MCF 10A (cell line): ENCODE data around the gene CD177. TPM values are rescaled to one million over a fixed set of nuclear protein-coding genes. Genes with fewer than 3 reads are reported as not detected.
"Not testable (repeated sequence)": the region's sequence is repeated elsewhere in the genome, so short reads cannot be mapped to it uniquely, and the experiment has no call there.

Source experiments
- BruUV-seq: library from RNA; stranded (reverse); fragments of 400-500 nt; replicated peaks from 2 replicates; lab custom pipeline; 2021; lab: Mats Ljungman, UMichigan
- CTCF ChIA-PET: fragments of 300-600 bp; sonication (Branson Sonifier 250); formaldehyde crosslinking; extraction: SDS; loops from one replicate; lab custom pipeline; 2021; ENCODE audit warnings: antibody characterized with exemption, inconsistent platforms; lab: Yijun Ruan, JAX
- POLR2A ChIA-PET: fragments of 300-600, 350-650 bp; sonication (Branson Sonifier 250); formaldehyde crosslinking; extraction: SDS; loops from one replicate; lab custom pipeline; 2020; ENCODE audit warnings: antibody characterized with exemption, inconsistent platforms; lab: Yijun Ruan, JAX
- DNase-seq: peaks from one replicate; pipeline ENCODE4 v3.0.0-alpha.2; 2018; ENCODE audit not compliant: unreplicated experiment
- H3K27ac Mint-ChIP-seq: one replicate; pipeline ENCODE4 v1.8.0; 2022; ENCODE audit warnings: mild to moderate bottlenecking, low read depth, mixed read lengths; ENCODE audit not compliant: unreplicated experiment
- H3K27me3 Mint-ChIP-seq: one replicate; pipeline ENCODE4 v1.8.0; 2022; ENCODE audit warnings: mixed read lengths; ENCODE audit not compliant: insufficient read depth, unreplicated experiment
- H3K36me3 Mint-ChIP-seq: one replicate; pipeline ENCODE4 v1.8.0; 2022; ENCODE audit warnings: mild to moderate bottlenecking, moderate library complexity, mixed read lengths; ENCODE audit not compliant: insufficient read depth, unreplicated experiment
- H3K4me1 Mint-ChIP-seq: one replicate; pipeline ENCODE4 v1.8.0; 2022; ENCODE audit warnings: mixed read lengths; ENCODE audit not compliant: insufficient read depth, unreplicated experiment
- H3K4me3 Mint-ChIP-seq: one replicate; pipeline ENCODE4 v1.8.0; 2022; ENCODE audit warnings: mild to moderate bottlenecking, moderate library complexity, mixed read lengths; ENCODE audit not compliant: unreplicated experiment
- H3K9me3 Mint-ChIP-seq: one replicate; pipeline ENCODE4 v1.8.0; 2022; ENCODE audit warnings: mixed read lengths; ENCODE audit not compliant: unreplicated experiment
- CTCF ChIP-seq: fragments of 200-600 bp; IDR thresholded peaks from one replicate; pipeline ENCODE4 v1.8.0; 2022; ENCODE audit warnings: antibody characterized with exemption, mild to moderate bottlenecking; ENCODE audit not compliant: unreplicated experiment
- intact Hi-C: fragments of 100-400 bp; cut with micrococcal nuclease; formaldehyde crosslinking; loops from 2 replicates; pipeline ENCODE4 v1.14.1; 2022
- total RNA-seq: library from RNA; stranded (reverse); gene quantifications from 2 replicates; pipeline ENCODE4 v1.2.3, GENCODE V29; 2022

Gene CD177
- total RNA-seq, 1 experiment from 2014 or later, result 0.26 TPM

- peaks cover 39% of the 10 kb centered on the region for H3K27me3 Mint-ChIP-seq
- no peaks in the 10 kb centered on the region for H3K9me3 Mint-ChIP-seq
- no peak for DNase-seq
- TF ChIP-seq CTCF, result no peak
- POLR2A ChIA-PET, result no interaction called here
- intact Hi-C loops, result no loop called here
- BruUV-seq, result no TSS peak
- CTCF ChIA-PET, result no interaction called here
- H3K36me3 Mint-ChIP-seq, result no peaks in the 10 kb centered on the region
- no peak overlapping the region for H3K4me3 Mint-ChIP-seq
- peaks cover 5% of the 10 kb centered on the region for H3K4me1 Mint-ChIP-seq
- H3K27ac Mint-ChIP-seq, result no peak overlapping the region
Observed at GRCh38 chr19:43372462-43372861, 19.0 kb downstream of the CD177 start.

GRCh38 chr19:43377624-43378023 lies 24.1 kb downstream of the CD177 start:
- H3K27me3 Mint-ChIP-seq, result peaks cover 18% of the 10 kb centered on the region
- H3K36me3 Mint-ChIP-seq, intact Hi-C loops, POLR2A ChIA-PET, H3K27ac Mint-ChIP-seq, BruUV-seq, H3K4me3 Mint-ChIP-seq, DNase-seq, CTCF ChIA-PET, H3K4me1 Mint-ChIP-seq, H3K9me3 Mint-ChIP-seq: not testable (repeated sequence)

GRCh38 chr19:43380008-43380407 lies 26.5 kb downstream of the CD177 start:
- H3K27me3 Mint-ChIP-seq, result peaks cover 14% of the 10 kb centered on the region
- no peak overlapping the region for H3K4me3 Mint-ChIP-seq
- ChIA-PET POLR2A (no interaction called here), CTCF (no interaction called here)
- no TSS peak for BruUV-seq
- no peaks in the 10 kb centered on the region for H3K9me3 Mint-ChIP-seq
- H3K36me3 Mint-ChIP-seq, result no peaks in the 10 kb centered on the region
- TF ChIP-seq CTCF, result no peak
- H3K4me1 Mint-ChIP-seq, result no peaks in the 10 kb centered on the region
- no peak for DNase-seq
- intact Hi-C loops, result no loop called here
- no peak overlapping the region for H3K27ac Mint-ChIP-seq

GRCh38 chr19:43380771-43381386 lies 27.4 kb downstream of the CD177 start:
- no peaks in the 10 kb centered on the region for H3K9me3 Mint-ChIP-seq
- H3K27me3 Mint-ChIP-seq, result peaks cover 14% of the 10 kb centered on the region
- DNase-seq, result no peak
- BruUV-seq, result no TSS peak
- no peaks in the 10 kb centered on the region for H3K4me1 Mint-ChIP-seq
- H3K4me3 Mint-ChIP-seq, result no peak overlapping the region
- ChIA-PET CTCF (interaction anchor here (0.8 kb wide), 1 partner anchor 45 kb away, joined by 6 read pairs; no protein-coding TSS in a partner anchor), POLR2A (interaction anchor here (1.2 kb wide), 1 partner anchor 9 kb away, joined by 3 read pairs; no protein-coding TSS in a partner anchor)
- intact Hi-C loops, result no loop called here
- peak overlapping the region; percentile 53 for H3K27ac Mint-ChIP-seq
- H3K36me3 Mint-ChIP-seq, result no peaks in the 10 kb centered on the region
- TF ChIP-seq CTCF, result no peak

GRCh38 chr19:43382586-43383216 lies 29.2 kb downstream of the CD177 start:
- H3K36me3 Mint-ChIP-seq, H3K27ac Mint-ChIP-seq, H3K9me3 Mint-ChIP-seq, intact Hi-C loops, BruUV-seq, DNase-seq, H3K4me1 Mint-ChIP-seq, H3K4me3 Mint-ChIP-seq, CTCF ChIA-PET: not testable (repeated sequence)
- peaks cover 21% of the 10 kb centered on the region for H3K27me3 Mint-ChIP-seq
- POLR2A ChIA-PET, result interaction anchor here (0.6 kb wide), 1 partner anchor 32 kb away, joined by 3 read pairs; no protein-coding TSS in a partner anchor

GRCh38 chr19:43383254-43383653 lies 29.8 kb downstream of the CD177 start:
- H3K9me3 Mint-ChIP-seq, intact Hi-C loops, H3K36me3 Mint-ChIP-seq, H3K4me3 Mint-ChIP-seq, DNase-seq, H3K27ac Mint-ChIP-seq, H3K4me1 Mint-ChIP-seq, POLR2A ChIA-PET, BruUV-seq: not testable (repeated sequence)
- peaks cover 26% of the 10 kb centered on the region for H3K27me3 Mint-ChIP-seq
- CTCF ChIA-PET, result interaction anchor here (0.7 kb wide), 1 partner anchor 349 kb away, joined by 4 read pairs; no protein-coding TSS in a partner anchor

GRCh38 chr19:43383759-43384158 lies 30.3 kb downstream of the CD177 start:
- H3K4me3 Mint-ChIP-seq, BruUV-seq, H3K36me3 Mint-ChIP-seq, POLR2A ChIA-PET, H3K4me1 Mint-ChIP-seq, DNase-seq, H3K27ac Mint-ChIP-seq, H3K9me3 Mint-ChIP-seq, intact Hi-C loops: not testable (repeated sequence)
- H3K27me3 Mint-ChIP-seq, result peaks cover 30% of the 10 kb centered on the region
- CTCF ChIA-PET, result interaction anchor here (0.7 kb wide), 1 partner anchor 349 kb away, joined by 4 read pairs; no protein-coding TSS in a partner anchor
